Thymus (tissue), 11 donors: ENCODE data around the gene CTSZ. TPM values are rescaled to one million over a fixed set of nuclear protein-coding genes. Genes with fewer than 3 reads are reported as not detected.
"Not testable (repeated sequence)": the region's sequence is repeated elsewhere in the genome, so short reads cannot be mapped to it uniquely, and the experiment has no call there.

Source experiments
- DNase-seq, 9 donors: peaks; one replicate each; pipeline ENCODE4 v3.0.0-alpha.2; 2013; ENCODE audit warnings: low spot score in 9 of 9, low read depth in 6 of 9, missing footprints in 1 of 9
- H3K27ac ChIP-seq, 2 donors: one replicate each; pipeline ENCODE4 v1.5.1; 2013; ENCODE audit warnings: control low read depth in 1 of 2, low read depth in 1 of 2, low read length in 1 of 2, mild to moderate bottlenecking in 1 of 2, moderate library complexity in 1 of 2
- H3K27me3 ChIP-seq, 2 donors: one replicate each; pipeline ENCODE4 v1.5.1; 2013; ENCODE audit warnings: low read length in 1 of 2; ENCODE audit not compliant: control insufficient read depth in 2 of 2, insufficient read depth in 1 of 2
- H3K36me3 ChIP-seq, 2 donors: one replicate each; pipeline ENCODE4 v1.5.1; 2013; ENCODE audit warnings: low read length in 1 of 2, mild to moderate bottlenecking in 1 of 2, moderate library complexity in 1 of 2; ENCODE audit not compliant: control insufficient read depth in 2 of 2, insufficient read depth in 2 of 2
- H3K4me1 ChIP-seq, 2 donors: one replicate each; pipeline ENCODE4 v1.5.1; 2013; ENCODE audit warnings: low read length in 2 of 2; ENCODE audit not compliant: control insufficient read depth in 2 of 2, insufficient read depth in 2 of 2
- H3K4me3 ChIP-seq, 2 donors: one replicate each; pipeline ENCODE4 v1.5.1; 2013; ENCODE audit warnings: low read length in 2 of 2, control low read depth in 1 of 2, mild to moderate bottlenecking in 1 of 2
- H3K9me3 ChIP-seq, 2 donors: one replicate each; pipeline ENCODE4 v1.5.1; 2013; ENCODE audit warnings: low read length in 1 of 2, mild to moderate bottlenecking in 1 of 2; ENCODE audit not compliant: control insufficient read depth in 2 of 2, insufficient read depth in 1 of 2
- WGBS: extraction: QIAGEN DNeasy Blood & Tissue Kit; methylation state at CpG from one replicate; pipeline ENCODE4 v1.1.7; 2013; 5-methylcytosine and 5-hydroxymethylcytosine counted together
- polyA plus RNA-seq: library from polyadenylated mRNA; stranded (reverse); fragments of 200-250 nt; gene quantifications from one replicate; pipeline ENCODE4 v1.2.3, GENCODE V29; 2013
- total RNA-seq: library from RNA; stranded (reverse); fragments of 120-200 nt; gene quantifications from one replicate; pipeline ENCODE4 v1.2.4, GENCODE V29; 2013
- donor health status: healthy.

CTSZ gene
- total and polyA plus RNA-seq, 2 donors, result 64.2 to 134 TPM

DNA sequence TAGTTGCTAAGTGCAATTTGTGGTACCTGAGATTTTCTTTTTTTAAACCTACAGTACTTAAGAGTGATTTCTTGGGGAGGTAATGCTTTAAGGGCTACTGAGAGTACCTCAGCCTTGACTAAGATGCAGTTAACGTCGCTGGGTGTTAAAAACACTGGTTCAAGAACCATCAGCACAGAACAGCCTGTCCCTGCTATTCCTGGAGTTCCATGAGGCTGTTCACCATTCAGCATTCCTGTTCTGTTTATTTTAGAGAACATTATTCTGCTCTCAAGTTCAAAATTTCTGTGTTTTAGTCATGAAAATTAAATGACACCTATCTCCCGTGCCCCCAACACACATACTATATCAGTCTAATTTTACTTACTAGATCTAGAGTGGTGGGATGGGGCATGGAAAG, 37.2 kb upstream of the CTSZ start:
- Histone ChIP-seq H3K4me3 (no peak overlapping the region), H3K9me3 (no peaks in the 10 kb centered on the region), H3K27me3 (no peaks in the 10 kb centered on the region), H3K36me3 (peaks cover 0 to 10% of the 10 kb centered on the region in 2 donors), H3K4me1 (peaks cover 25 to 27% of the 10 kb centered on the region in 2 donors), H3K27ac (no peak overlapping the region)
- 98% methylated on average over 3 of the region's 3 CpGs for WGBS
- no peak for DNase-seq

DNA sequence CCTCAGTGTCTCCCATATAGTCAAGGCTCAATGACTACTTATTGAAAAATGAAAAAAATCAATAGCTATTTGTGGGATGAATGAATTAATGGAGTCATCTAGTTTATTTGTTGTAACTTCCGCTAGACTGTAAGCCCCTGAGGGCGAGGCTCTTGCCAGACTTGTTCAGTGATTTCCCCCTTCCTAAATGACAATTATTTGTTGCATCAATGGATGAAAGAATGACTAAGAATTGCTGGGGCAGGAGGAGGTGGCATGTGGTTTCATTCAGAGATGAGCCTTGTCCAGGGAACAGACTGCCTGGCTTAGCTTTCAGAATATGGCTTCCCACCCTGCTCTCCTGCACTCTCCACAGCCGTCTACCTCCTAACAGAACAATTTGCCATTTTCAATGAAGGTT, 36.6 kb upstream of the CTSZ start:
- no peaks in the 10 kb centered on the region for H3K27me3 ChIP-seq
- H3K9me3 ChIP-seq, result no peaks in the 10 kb centered on the region
- no peak overlapping the region for H3K27ac ChIP-seq
- WGBS, result 92% methylated on average over 3 of the region's 3 CpGs
- no peak for DNase-seq
- H3K4me3 ChIP-seq, result no peak overlapping the region
- peaks cover 25 to 27% of the 10 kb centered on the region in 2 donors for H3K4me1 ChIP-seq
- peaks cover 0 to 10% of the 10 kb centered on the region in 2 donors for H3K36me3 ChIP-seq

DNA sequence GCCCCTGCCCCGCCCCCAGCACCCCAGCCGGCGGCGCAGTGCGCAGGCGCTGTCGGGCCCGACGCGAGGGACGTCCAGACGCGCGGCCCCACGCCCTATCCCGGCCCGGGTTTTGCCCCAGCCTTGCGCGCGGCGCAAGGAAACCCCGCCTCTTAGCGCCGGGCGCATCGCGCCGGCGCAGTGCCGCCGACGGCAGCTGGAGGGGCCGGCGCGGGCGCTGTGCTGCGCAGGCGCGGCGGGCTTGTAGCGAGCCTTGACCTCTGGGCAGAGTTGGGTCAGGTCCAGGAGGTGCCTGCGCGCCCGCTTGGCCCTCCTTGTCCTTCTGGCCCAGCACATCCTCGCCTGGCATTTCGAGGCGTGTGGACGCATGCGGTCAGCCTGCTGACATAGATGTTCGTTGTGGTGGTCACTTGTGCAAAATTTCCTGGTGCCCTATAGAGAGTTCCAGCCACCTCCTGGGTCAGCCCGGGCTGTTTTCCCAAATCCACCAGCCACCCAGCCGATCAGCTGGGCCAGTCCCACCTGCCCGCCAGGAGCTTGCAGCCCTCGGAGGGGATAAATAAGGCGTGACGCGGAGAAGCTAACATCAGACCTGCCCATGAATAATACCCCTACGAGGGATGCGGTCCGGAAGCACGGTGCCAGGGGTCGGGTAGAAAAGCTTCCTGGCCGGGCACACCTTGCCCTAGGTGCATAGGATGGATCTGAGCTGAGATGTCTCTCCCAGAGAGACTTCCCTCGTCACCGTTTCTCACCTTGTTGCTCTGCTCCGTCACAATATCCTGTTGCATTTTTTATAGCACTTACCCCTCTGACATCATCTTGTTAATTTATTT, 36.0 kb upstream of the CTSZ start:
- no peaks in the 10 kb centered on the region for H3K27me3 ChIP-seq
- peaks cover under 1 to 14% of the 10 kb centered on the region in 2 donors for H3K36me3 ChIP-seq
- no peaks in the 10 kb centered on the region for H3K9me3 ChIP-seq
- peak overlapping the region; percentile 39 to 79 for H3K27ac ChIP-seq
- 18% methylated on average over 66 of the region's 66 CpGs for WGBS
- H3K4me1 ChIP-seq, result peaks cover 25 to 27% of the 10 kb centered on the region in 2 donors
- H3K4me3 ChIP-seq, result peak overlapping the region; percentile 90 to 92
- DNase-seq, result peak; percentile 56 to 96 (median 86)

DNA sequence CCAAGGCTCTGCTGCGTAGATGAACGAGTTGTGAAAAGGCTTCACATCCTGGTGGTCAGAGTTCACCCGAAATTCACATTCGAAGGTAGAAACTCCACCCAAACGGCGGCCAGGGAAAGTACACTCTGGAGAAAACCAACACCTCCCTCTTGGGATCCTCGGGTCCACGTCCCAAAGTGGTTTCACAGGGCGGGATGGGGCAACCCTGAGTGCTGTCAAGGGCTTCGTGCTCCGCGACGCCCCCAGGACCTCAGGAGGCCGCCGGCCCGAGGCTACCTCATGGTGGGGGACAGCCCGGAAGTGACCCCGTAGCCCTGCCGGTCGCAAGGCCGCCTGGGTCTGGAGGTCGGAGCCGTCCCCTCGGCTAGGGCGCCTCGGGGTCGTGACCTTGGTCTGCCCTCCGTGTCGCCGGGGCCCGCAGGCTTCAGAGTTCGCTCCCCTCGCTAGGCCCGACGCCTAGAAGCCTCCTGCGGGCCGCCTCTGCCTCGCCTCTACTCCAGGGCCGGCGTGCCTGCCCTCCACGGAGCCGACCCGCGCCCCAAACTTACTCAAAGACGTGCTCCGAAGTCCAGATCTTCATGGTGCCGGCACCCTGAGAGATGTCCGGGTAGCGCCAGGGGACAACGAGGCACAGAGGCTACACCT, 35.2 kb upstream of the CTSZ start, which contains the start of gene PRELID3B:
TSS of gene PRELID3B (minus strand) at position 636 of the 645 bp plus-strand sequence. CDS start at position 580, 56 bp downstream.
- Histone ChIP-seq H3K9me3 (no peaks in the 10 kb centered on the region), H3K27ac (peak within 1 kb of the TSS; percentile 46 to 79), H3K4me3 (peak within 1 kb of the TSS; percentile 90 to 92), H3K36me3 (peaks cover 8 to 22% of the 10 kb centered on the region in 2 donors), H3K27me3 (no peaks in the 10 kb centered on the region), H3K4me1 (peaks cover 25 to 27% of the 10 kb centered on the region in 2 donors)
- peak in 2 of 9 donors; percentile 16 to 30 for DNase-seq
- 5% methylated on average over 50 of the region's 50 CpGs for WGBS

DNA sequence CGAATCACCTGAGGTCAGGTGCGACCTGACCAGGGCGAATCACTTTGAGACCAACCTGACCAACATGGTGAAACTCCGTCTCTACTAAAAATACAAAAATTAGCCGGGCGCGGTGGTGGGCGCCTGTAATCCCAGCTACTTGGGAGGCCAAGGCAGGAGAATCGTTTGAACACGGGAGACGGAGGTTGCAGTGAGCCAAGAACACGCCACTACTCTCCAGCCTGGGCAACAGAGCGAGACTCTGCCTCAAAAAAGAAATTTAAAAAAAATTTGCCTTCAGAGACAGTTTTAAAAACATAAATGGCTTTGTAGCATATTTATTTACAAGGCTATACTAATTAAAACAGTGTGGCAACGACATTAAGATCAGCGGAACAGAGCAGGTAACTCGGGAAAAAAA, 34.4 kb upstream of the CTSZ start:
- not testable (repeated sequence) for DNase-seq, H3K27ac ChIP-seq, H3K27me3 ChIP-seq, H3K9me3 ChIP-seq
- WGBS, result 98% methylated on average over 16 of the region's 16 CpGs
- H3K36me3 ChIP-seq, result peaks cover 14 to 28% of the 10 kb centered on the region in 2 donors
- peaks cover 25 to 27% of the 10 kb centered on the region in 2 donors for H3K4me1 ChIP-seq
- peak overlapping the region; percentile 90 to 92 for H3K4me3 ChIP-seq

DNA sequence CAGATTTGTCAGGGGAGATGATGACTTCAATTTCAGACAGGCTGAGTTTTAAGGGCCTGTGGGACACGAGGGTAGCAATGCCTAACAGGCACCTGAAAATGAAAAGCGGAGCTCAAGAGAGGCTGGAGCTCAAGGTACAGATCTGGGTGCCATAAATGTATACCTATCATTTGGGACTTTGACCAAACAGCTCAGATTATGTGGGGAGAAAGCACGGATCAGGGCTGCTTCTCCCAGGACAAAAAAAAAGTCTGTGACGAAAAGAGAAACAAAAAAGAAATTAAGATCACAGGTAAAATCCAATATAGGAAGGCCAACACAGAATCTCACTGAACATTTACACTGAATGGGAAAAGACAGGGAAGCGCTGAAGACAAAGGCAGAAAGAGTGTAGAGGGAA, 33.6 kb upstream of the CTSZ start:
- no peaks in the 10 kb centered on the region for H3K27me3 ChIP-seq
- no peaks in the 10 kb centered on the region for H3K9me3 ChIP-seq
- 95% methylated on average over 5 of the region's 5 CpGs for WGBS
- H3K4me1 ChIP-seq, result peaks cover 25 to 27% of the 10 kb centered on the region in 2 donors
- H3K36me3 ChIP-seq, result peaks cover 22 to 36% of the 10 kb centered on the region in 2 donors
- H3K4me3 ChIP-seq, result no peak overlapping the region
- H3K27ac ChIP-seq, result no peak overlapping the region
- DNase-seq, result no peak

DNA sequence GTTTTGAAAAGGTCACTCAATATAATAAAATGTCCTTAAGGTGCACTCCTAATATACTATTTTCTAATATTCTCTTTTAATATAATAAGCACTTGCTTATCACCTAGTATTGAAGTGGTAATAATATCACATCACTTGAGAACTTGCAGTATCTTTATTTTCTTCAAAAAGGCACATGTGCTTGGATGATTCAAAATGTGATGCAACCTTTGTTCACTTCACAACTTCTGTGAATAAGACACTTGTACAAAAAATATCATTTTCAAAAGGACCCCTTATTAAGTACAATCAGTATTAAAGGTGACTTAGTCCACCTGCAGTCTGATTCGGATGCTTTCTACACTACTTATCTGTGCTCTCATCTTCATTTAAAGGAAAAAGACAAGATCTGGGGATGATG, 32.2 kb upstream of the CTSZ start:
- Histone ChIP-seq H3K27me3 (no peaks in the 10 kb centered on the region), H3K9me3 (no peaks in the 10 kb centered on the region), H3K4me3 (no peak overlapping the region), H3K27ac (no peak overlapping the region), H3K4me1 (peaks cover 25 to 27% of the 10 kb centered on the region in 2 donors), H3K36me3 (peaks cover 26 to 44% of the 10 kb centered on the region in 2 donors)
- WGBS, result 13% methylated on average over 1 of the region's 1 CpG
- no peak for DNase-seq

DNA sequence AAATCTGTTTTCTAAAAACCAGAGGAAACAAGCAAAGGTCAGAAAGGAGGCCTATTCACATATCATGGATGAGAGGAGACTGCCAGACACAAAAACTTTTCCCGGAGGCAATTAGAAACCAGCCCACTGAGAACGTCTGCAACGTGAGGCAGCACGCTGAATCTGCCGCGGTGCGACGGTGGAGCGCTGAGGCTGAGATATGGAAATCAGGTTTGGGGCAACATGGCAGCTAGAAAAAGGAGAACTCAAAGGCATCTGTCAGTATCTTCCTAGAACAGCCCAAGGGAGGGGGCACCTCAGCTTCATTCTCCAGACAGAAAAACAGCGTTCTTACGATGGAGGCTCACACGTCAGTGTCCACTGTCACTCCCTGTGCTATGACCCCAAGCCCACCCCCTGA, 30.3 kb upstream of the CTSZ start:
- no peak for DNase-seq
- H3K9me3 ChIP-seq, result no peaks in the 10 kb centered on the region
- no peaks in the 10 kb centered on the region for H3K27me3 ChIP-seq
- no peak overlapping the region for H3K27ac ChIP-seq
- peaks cover 23 to 25% of the 10 kb centered on the region in 2 donors for H3K4me1 ChIP-seq
- H3K4me3 ChIP-seq, result no peak overlapping the region
- H3K36me3 ChIP-seq, result peaks cover 26 to 44% of the 10 kb centered on the region in 2 donors
- WGBS, result 98% methylated on average over 12 of the region's 12 CpGs

DNA sequence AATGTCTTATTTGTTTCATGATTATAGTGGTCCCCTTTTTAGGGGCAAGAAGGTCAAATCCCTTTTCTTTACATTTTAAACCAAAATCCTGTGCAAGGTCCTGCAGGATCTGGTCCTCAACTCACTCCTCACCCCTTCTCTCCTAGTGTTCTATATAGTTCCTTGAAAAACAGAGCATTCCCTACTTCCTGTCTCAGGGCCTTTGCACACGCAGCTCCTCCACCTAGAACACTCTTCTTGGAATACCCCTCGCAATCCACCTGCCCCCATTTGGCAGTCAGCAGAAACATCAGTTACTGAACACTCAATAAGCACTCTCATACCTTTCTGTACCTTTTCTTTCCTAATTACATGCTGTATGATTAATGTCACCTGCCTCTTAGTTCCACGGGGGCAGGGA, 28.3 kb upstream of the CTSZ start:
- WGBS, result 95% methylated on average over 3 of the region's 3 CpGs
- Histone ChIP-seq H3K9me3 (no peaks in the 10 kb centered on the region), H3K27me3 (no peaks in the 10 kb centered on the region), H3K36me3 (peaks cover 26 to 40% of the 10 kb centered on the region in 2 donors), H3K27ac (no peak overlapping the region), H3K4me3 (no peak overlapping the region), H3K4me1 (peaks cover 17 to 19% of the 10 kb centered on the region in 2 donors)
- no peak for DNase-seq
